OCI-LY7 (cell line): ENCODE results near the gene GLYR1.

Experiments used
- CTCF ChIP-seq: fragments of 200-600 bp; sonication (generic); conservative IDR thresholded peaks from 2 replicates; pipeline ENCODE4 v1.5.1; 2014; ENCODE audit warnings: mild to moderate bottlenecking, antibody characterized with exemption, low read length, moderate library complexity, mixed read lengths
- EZH2phosphoT487 ChIP-seq: fragments of 200-600 bp; sonication (generic); IDR thresholded peaks from 2 replicates; pipeline ENCODE4 v1.6.1; 2018; ENCODE audit warnings: low read depth, borderline replicate concordance, mild to moderate bottlenecking, mixed run types, antibody characterized with exemption, low read length, moderate library complexity, mixed read lengths

GRCh38 chr16:4870138-4870671 is 23.1 kb upstream of the GLYR1 start:
- no peak for TF ChIP-seq CTCF
- no peak for TF ChIP-seq EZH2phosphoT487
